Liver (tissue), 3 donors: Measurements from ENCODE around the gene LRRC26.

Source experiments
- EGR1 ChIP-seq, 2 donors: IDR thresholded peaks; 2 replicates each; pipeline ENCODE4 v1.6.1; 2016 to 2018; ENCODE audit warnings: antibody characterized with exemption in 2 of 2, low read depth in 2 of 2
- HNF4A ChIP-seq, 2 donors: conservative IDR thresholded peaks; 2 replicates each; pipeline ENCODE4 v1.6.1; 2016; ENCODE audit warnings: antibody characterized with exemption in 2 of 2, mild to moderate bottlenecking in 2 of 2
- HNF4G ChIP-seq: IDR thresholded peaks from 2 replicates; pipeline ENCODE4 v1.6.1; 2016; ENCODE audit warnings: antibody characterized with exemption
- JUND ChIP-seq, 2 donors: IDR thresholded peaks; 2 replicates each; pipeline ENCODE4 v1.6.1; 2016; ENCODE audit warnings: antibody characterized with exemption in 2 of 2
- REST ChIP-seq: IDR thresholded peaks from 2 replicates; pipeline ENCODE4 v1.6.1; 2016; ENCODE audit warnings: antibody characterized with exemption, mild to moderate bottlenecking
- RXRA ChIP-seq, 2 donors: IDR thresholded peaks; 2 replicates each; pipeline ENCODE4 v1.6.1; 2017 to 2018; ENCODE audit warnings: antibody characterized with exemption in 2 of 2, mild to moderate bottlenecking in 1 of 2
- SP1 ChIP-seq: IDR thresholded peaks from 2 replicates; pipeline ENCODE4 v1.6.1; 2018; ENCODE audit warnings: antibody characterized with exemption, mild to moderate bottlenecking
- TAF1 ChIP-seq: conservative IDR thresholded peaks from 2 replicates; pipeline ENCODE4 v1.6.1; 2016; ENCODE audit warnings: antibody characterized with exemption, mild to moderate bottlenecking
- YY1 ChIP-seq: IDR thresholded peaks from 2 replicates; pipeline ENCODE4 v1.6.1; 2016; ENCODE audit warnings: antibody characterized with exemption, mild to moderate bottlenecking
- TF ChIP-seq, protein P1 (sequence below): fragments of 150-350 bp; IDR thresholded peaks from 2 replicates; pipeline ENCODE4 v1.5.1; 2017; ENCODE audit warnings: improper control_type of control experiment, low read depth, low read length; ENCODE audit not compliant: missing input control
- TF ChIP-seq, protein P2 (sequence below): IDR thresholded peaks from 2 replicates; pipeline ENCODE4 v1.6.1; 2016; ENCODE audit warnings: antibody characterized with exemption
- donor health status: healthy.
- donor health status: healthy.

- TF ChIP-seq TAF1: no peak
- no peak for TF ChIP-seq YY1
- TF ChIP-seq, protein P1, sequence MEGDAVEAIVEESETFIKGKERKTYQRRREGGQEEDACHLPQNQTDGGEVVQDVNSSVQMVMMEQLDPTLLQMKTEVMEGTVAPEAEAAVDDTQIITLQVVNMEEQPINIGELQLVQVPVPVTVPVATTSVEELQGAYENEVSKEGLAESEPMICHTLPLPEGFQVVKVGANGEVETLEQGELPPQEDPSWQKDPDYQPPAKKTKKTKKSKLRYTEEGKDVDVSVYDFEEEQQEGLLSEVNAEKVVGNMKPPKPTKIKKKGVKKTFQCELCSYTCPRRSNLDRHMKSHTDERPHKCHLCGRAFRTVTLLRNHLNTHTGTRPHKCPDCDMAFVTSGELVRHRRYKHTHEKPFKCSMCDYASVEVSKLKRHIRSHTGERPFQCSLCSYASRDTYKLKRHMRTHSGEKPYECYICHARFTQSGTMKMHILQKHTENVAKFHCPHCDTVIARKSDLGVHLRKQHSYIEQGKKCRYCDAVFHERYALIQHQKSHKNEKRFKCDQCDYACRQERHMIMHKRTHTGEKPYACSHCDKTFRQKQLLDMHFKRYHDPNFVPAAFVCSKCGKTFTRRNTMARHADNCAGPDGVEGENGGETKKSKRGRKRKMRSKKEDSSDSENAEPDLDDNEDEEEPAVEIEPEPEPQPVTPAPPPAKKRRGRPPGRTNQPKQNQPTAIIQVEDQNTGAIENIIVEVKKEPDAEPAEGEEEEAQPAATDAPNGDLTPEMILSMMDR: no peak
- no peak for TF ChIP-seq REST
- TF ChIP-seq EGR1 (IDR thresholded peaks at IDR 0.05; ENCODE audit: low read depth in 2 of 2): no peak
- no peak for TF ChIP-seq HNF4G
- TF ChIP-seq RXRA (IDR thresholded peaks at IDR 0.05): no peak
- TF ChIP-seq JUND (IDR thresholded peaks at IDR 0.05): no peak
- TF ChIP-seq, protein P2, sequence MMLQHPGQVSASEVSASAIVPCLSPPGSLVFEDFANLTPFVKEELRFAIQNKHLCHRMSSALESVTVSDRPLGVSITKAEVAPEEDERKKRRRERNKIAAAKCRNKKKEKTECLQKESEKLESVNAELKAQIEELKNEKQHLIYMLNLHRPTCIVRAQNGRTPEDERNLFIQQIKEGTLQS: no peak
- TF ChIP-seq HNF4A (conservative IDR thresholded peaks at IDR 0.05): no peak
- TF ChIP-seq SP1: no peak
Measured at GRCh38 chr9:137156567-137157375, 13.1 kb downstream of the LRRC26 start.
